A549 treated with dexamethasone at 1 μM for 4 hours (cell line): ENCODE measurements around the gene CRBN. TPM values are rescaled to one million over a fixed set of nuclear protein-coding genes. Genes with fewer than 3 reads are reported as not detected.

Experiments used
- total RNA-seq: library from RNA; stranded (reverse); fragments of 200-300 nt; extraction: Qiagen RNA extraction; gene quantifications from 5 replicates; pipeline ENCODE4 v1.2.3, GENCODE V29; 2022

The CRBN gene
- 23.9 to 27.2 TPM (median 25.4 TPM) in 5 replicates for total RNA-seq

DNA sequence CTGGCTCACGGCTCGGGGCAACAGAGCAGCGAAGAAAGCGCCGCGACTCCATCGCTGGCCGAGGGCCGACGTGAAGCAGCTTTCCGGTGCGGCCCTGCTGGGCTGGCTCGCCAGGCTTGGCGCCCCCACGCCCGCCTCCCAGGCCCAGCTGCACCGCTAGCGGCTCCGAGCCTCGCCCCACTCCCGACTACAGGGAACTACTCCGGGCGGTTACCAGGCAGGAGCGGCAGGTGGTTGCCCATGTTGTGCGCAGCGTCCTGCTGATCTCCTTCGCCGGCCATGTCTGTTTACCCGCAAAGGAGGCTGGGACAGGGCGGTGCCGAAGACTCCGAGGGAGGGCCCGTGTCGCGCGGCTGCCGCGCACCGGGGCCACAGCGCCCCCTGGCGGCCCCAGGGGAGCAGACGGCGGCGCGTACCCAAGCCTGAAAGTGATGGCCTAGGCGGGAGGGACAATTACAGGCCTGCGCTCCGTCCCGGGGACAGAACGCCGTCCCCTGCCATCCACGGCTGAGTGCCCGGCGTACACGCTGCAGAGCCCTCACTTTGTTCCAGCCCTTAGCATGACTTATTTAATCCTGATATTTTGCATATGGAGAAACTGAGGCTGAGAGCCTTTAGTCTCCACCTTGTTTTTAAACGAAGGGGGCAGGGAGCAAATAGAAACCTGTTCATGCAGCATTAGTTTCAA is at the start of gene CRBN:
TSS of gene CRBN (minus strand) at position 285 of the 688 bp plus-strand sequence. CDS start at position 281, 4 bp downstream.

DNA sequence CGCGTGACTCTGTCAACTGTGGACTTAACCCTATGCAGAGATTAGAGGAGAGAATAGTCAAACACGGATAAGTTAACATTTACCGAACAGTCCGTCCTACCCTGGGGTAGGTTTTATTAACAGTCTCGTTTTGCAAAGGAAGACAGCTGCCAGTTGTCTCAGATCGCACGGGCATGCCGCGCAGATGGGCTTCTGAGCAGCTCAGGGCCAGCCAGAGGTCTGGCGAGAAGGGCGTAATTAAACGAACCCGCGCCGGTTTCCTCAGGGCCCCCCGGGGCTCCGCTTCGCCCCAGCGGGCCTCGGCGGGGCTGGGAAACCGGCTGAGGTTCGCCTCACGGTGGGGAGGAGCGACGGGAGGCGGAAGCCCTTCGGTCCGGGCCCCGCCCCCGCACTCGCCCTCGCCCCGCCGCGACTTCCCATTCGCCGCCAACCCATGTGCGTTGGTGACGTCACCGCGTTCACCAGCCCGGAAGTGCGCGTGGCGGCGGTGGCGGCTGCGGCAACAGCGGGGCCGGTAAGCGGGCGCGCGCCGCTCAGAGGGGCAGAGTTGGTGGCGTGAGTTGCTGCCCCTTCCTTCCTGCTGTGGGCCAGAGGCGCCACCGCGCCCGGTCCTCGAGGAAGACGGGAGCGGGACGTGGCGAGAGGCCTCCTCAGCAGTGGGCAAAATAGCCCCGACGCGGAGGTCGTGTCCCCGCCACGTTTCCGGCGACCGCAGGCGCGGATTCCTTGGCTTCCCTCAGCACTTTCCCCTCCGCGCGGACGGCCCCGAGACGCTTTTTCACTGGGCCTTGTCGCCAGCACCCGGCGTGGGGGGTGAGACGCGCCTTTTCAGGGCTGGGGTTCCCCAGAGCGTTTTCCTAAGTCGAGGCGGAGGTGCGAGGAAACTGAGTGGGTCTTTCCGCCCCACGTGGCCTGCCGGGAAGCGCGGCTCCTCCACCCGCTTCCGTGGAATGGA is 52.7 kb downstream of the CRBN start, which contains the start of gene TRNT1:
TSS of gene TRNT1 (plus strand) at position 464 of the 955 bp plus-strand sequence. CDS start 2,101 bp downstream, outside the sequence.

DNA sequence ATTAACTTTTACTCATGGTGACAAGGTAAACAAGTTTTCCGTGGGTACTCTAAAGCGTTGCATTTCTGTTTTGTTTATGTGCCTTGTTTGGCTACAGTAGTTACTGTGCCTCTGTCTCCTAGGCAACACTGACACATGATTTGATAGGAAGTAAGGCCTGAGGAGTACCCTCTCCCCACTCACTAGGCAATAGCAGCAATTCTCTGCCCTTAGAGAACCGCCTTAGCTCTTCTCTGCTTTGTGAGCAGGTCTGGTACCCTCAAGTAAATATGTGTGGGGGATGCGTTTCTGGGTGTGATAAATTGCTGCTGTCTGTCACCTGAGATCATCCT is 69.2 kb downstream of the CRBN start, which contains the start of gene IL5RA:
TSS of gene IL5RA (minus strand) at position 76 of the 332 bp plus-strand sequence. CDS start 5,390 bp downstream, outside the sequence.

Other genes with a start within 250 kb of the CRBN start
- not detected in 5 replicates for gene IL5RA, start 69.3 kb downstream of the CRBN start, total RNA-seq
- gene TRNT1, start 52.8 kb downstream of the CRBN start, total RNA-seq = 27.5 to 30.8 TPM (median 28.6 TPM) in 5 replicates